PC-9 (cell line): ENCODE data around the gene BBS9. TPM values are rescaled to one million over a fixed set of nuclear protein-coding genes. Genes with fewer than 3 reads are reported as not detected.

Experiments used
- BruUV-seq: library from RNA; stranded (reverse); fragments of 400-500 nt; replicated peaks from 2 replicates; lab custom pipeline; 2021; lab: Mats Ljungman, UMichigan
- CTCF ChIA-PET: fragments of 300-600 bp; sonication (Branson Sonifier 250); formaldehyde crosslinking; loops from one replicate; lab custom pipeline; 2022; ENCODE audit warnings: antibody characterized with exemption; lab: Charles Lee
- POLR2A ChIA-PET: fragments of 300-600 bp; sonication (Branson Sonifier 250); formaldehyde crosslinking; loops from one replicate; lab custom pipeline; 2022; ENCODE audit warnings: antibody characterized with exemption; ENCODE audit not compliant: unreplicated experiment; lab: Charles Lee
- DNase-seq, 2 experiments: peaks; one replicate each; pipeline versions ENCODE4 v3.0.0 to v3.0.0-alpha.2; 2015 to 2022; ENCODE audit warnings: mixed read lengths in 1 of 2
- H2AFZ ChIP-seq: fragments of 200-600 bp; sonication (generic); 2 replicates; pipeline ENCODE4 v1.8.1; 2017; ENCODE audit warnings: antibody characterized with exemption
- H3F3A ChIP-seq: fragments of 200-600 bp; sonication (generic); 2 replicates; pipeline ENCODE4 v1.8.1; 2017; ENCODE audit warnings: antibody characterized with exemption, mild to moderate bottlenecking, low read depth; ENCODE audit not compliant: insufficient read depth
- H3K27ac ChIP-seq: fragments of 200-600 bp; sonication (generic); 2 replicates; pipeline ENCODE4 v1.6.1; 2016; ENCODE audit warnings: mixed run types
- H3K27me3 ChIP-seq: fragments of 200-600 bp; sonication (generic); 2 replicates; pipeline ENCODE4 v1.6.1; 2016; ENCODE audit warnings: low read depth, mixed run types; ENCODE audit not compliant: insufficient read depth
- H3K36me3 ChIP-seq: fragments of 200-600 bp; sonication (generic); 2 replicates; pipeline ENCODE4 v1.6.1; 2016; ENCODE audit warnings: low read depth, mixed run types
- H3K4me1 ChIP-seq: fragments of 200-600 bp; sonication (generic); replicated peaks from 2 replicates; pipeline ENCODE4 v1.6.1; 2016; ENCODE audit warnings: mixed run types; ENCODE audit not compliant: insufficient read depth
- H3K4me2 ChIP-seq: fragments of 200-600 bp; sonication (generic); 2 replicates; pipeline ENCODE4 v1.6.1; 2017; ENCODE audit warnings: mixed run types
- H3K4me3 ChIP-seq: fragments of 200-600 bp; sonication (generic); 2 replicates; pipeline ENCODE4 v1.6.1; 2016; ENCODE audit warnings: mixed run types
- H3K79me2 ChIP-seq: fragments of 200-600 bp; sonication (generic); 2 replicates; pipeline ENCODE4 v1.6.1; 2017; ENCODE audit warnings: low read depth, mixed run types
- H3K9me2 ChIP-seq: fragments of 200-600 bp; sonication (generic); 2 replicates; pipeline ENCODE4 v1.8.1; 2017; ENCODE audit warnings: mild to moderate bottlenecking; ENCODE audit not compliant: insufficient read depth
- H3K9me3 ChIP-seq: fragments of 200-600 bp; sonication (generic); 2 replicates; pipeline ENCODE4 v1.8.1; 2016; ENCODE audit warnings: low read depth; ENCODE audit not compliant: insufficient read depth
- H4K20me1 ChIP-seq: fragments of 200-600 bp; sonication (generic); 2 replicates; pipeline ENCODE4 v1.8.1; 2017; ENCODE audit not compliant: insufficient read depth
- CTCF ChIP-seq: fragments of 200-600 bp; sonication (generic); conservative IDR thresholded peaks from 2 replicates; pipeline ENCODE4 v1.6.1; 2017; ENCODE audit warnings: mixed run types, antibody characterized with exemption, mild to moderate bottlenecking, moderate library complexity
- EZH2 ChIP-seq: fragments of 200-600 bp; sonication (generic); IDR thresholded peaks from 2 replicates; pipeline ENCODE4 v1.8.0; 2017; ENCODE audit warnings: antibody characterized with exemption, low read depth
- intact Hi-C: fragments of 100-400 bp; cut with micrococcal nuclease; formaldehyde crosslinking; loops from one replicate; pipeline ENCODE4 v1.10.0; 2022; ENCODE audit not compliant: unreplicated experiment
- total RNA-seq: library from RNA; stranded (reverse); gene quantifications from 2 replicates; pipeline ENCODE4 v1.2.3, GENCODE V29; 2021

The BBS9 gene
- total RNA-seq, 1 experiment from 2014 or later = 12.4 TPM

GRCh38 chr7:33550363-33550762 lies 421.0 kb downstream of the BBS9 start:
- Histone ChIP-seq H3K27ac (no peak overlapping the region), H3K4me3 (no peak overlapping the region), H4K20me1 (no peaks in the 10 kb centered on the region), H3K36me3 (no peaks in the 10 kb centered on the region), H3K27me3 (no peaks in the 10 kb centered on the region), H3K4me1 (no peaks in the 10 kb centered on the region), H3K79me2 (no peaks in the 10 kb centered on the region), H3K4me2 (no peak overlapping the region), H3K9me3 (no peaks in the 10 kb centered on the region), H3K9me2 (no peaks in the 10 kb centered on the region), H2AFZ (no peak overlapping the region), H3F3A (no peaks in the 10 kb centered on the region)
- no peak for TF ChIP-seq EZH2
- no peak for TF ChIP-seq CTCF
- POLR2A ChIA-PET = no interaction called here
- CTCF ChIA-PET = no interaction called here
- DNase-seq = no peak
- BruUV-seq = no TSS peak
- intact Hi-C loops = no loop called here

GRCh38 chr7:33550979-33551378 lies 421.6 kb downstream of the BBS9 start:
- no peaks in the 10 kb centered on the region for H4K20me1 ChIP-seq
- ChIA-PET POLR2A (no interaction called here), CTCF (no interaction called here)

GRCh38 chr7:33554046-33554445 lies 424.7 kb downstream of the BBS9 start:
- Histone ChIP-seq H3K4me1 (no peaks in the 10 kb centered on the region), H3K4me3 (no peak overlapping the region), H3K27ac (no peak overlapping the region), H3K79me2 (no peaks in the 10 kb centered on the region), H2AFZ (no peak overlapping the region), H3K27me3 (no peaks in the 10 kb centered on the region), H3F3A (no peaks in the 10 kb centered on the region), H3K4me2 (no peak overlapping the region), H3K9me3 (no peaks in the 10 kb centered on the region), H3K9me2 (no peaks in the 10 kb centered on the region), H4K20me1 (no peaks in the 10 kb centered on the region), H3K36me3 (no peaks in the 10 kb centered on the region)
- CTCF ChIA-PET = no interaction called here
- TF ChIP-seq CTCF (no peak), EZH2 (no peak)
- intact Hi-C loops = no loop called here
- POLR2A ChIA-PET = no interaction called here
- BruUV-seq = no TSS peak
- no peak for DNase-seq

More at GRCh38 chr7:33550979-33551378, 421.6 kb downstream of the BBS9 start:
- H3K79me2 ChIP-seq = no peaks in the 10 kb centered on the region
- no peak for TF ChIP-seq CTCF
- no peak for TF ChIP-seq EZH2
- H3K27me3 ChIP-seq = no peaks in the 10 kb centered on the region
- H3K9me3 ChIP-seq = no peaks in the 10 kb centered on the region
- H3F3A ChIP-seq = no peaks in the 10 kb centered on the region
- H3K36me3 ChIP-seq = no peaks in the 10 kb centered on the region
- DNase-seq = no peak
- intact Hi-C loops = no loop called here
- H3K9me2 ChIP-seq = no peaks in the 10 kb centered on the region
- H3K4me3 ChIP-seq = no peak overlapping the region
- no peak overlapping the region for H3K27ac ChIP-seq
- H3K4me1 ChIP-seq = no peaks in the 10 kb centered on the region
- H3K4me2 ChIP-seq = no peak overlapping the region
- no TSS peak for BruUV-seq
- no peak overlapping the region for H2AFZ ChIP-seq
